ENCODE results near the gene GLRA1.
A peak's percentile ranks its signal among the peaks of the same experiment; 100 is the strongest.

The GLRA1 gene

GRCh38 chr5:151924564-151925301 lies at the start of gene GLRA1:
Gene GLRA1, minus strand, starts transcription at chr5:151924851. Its CDS starts 302 bp downstream, at chr5:151924549.
- peak; percentile 90 for DNase-seq (ENCODE audit: low spot score)

GRCh38 chr5:151970885-151971284 lies 46.2 kb upstream of the GLRA1 start:
- no peak for DNase-seq (ENCODE audit: low spot score)

GRCh38 chr5:151967865-151968264 lies 43.2 kb upstream of the GLRA1 start:
- no peak for DNase-seq (ENCODE audit: low spot score)

- DNase-seq (ENCODE audit: low spot score): no peak
These were observed 41.4 kb upstream of the GLRA1 start for GRCh38 chr5:151966046-151966445.

GRCh38 chr5:151964471-151964870 lies 39.8 kb upstream of the GLRA1 start:
- DNase-seq (ENCODE audit: low spot score): no peak

- no peak for DNase-seq (ENCODE audit: low spot score)
These were observed 36.9 kb upstream of the GLRA1 start for GRCh38 chr5:151961557-151961956.

- DNase-seq (ENCODE audit: low spot score): no peak
These were observed 33.5 kb upstream of the GLRA1 start for GRCh38 chr5:151958111-151958510.

- DNase-seq (ENCODE audit: low spot score): no peak
These were observed 32.1 kb upstream of the GLRA1 start for GRCh38 chr5:151956725-151957124.

- DNase-seq (ENCODE audit: low spot score): no peak
These were observed 29.6 kb upstream of the GLRA1 start for GRCh38 chr5:151954255-151954654.

GRCh38 chr5:151953833-151954232 lies 29.2 kb upstream of the GLRA1 start:
- DNase-seq (ENCODE audit: low spot score): no peak

- DNase-seq (ENCODE audit: low spot score): no peak
These were observed 27.6 kb upstream of the GLRA1 start for GRCh38 chr5:151952238-151952637.

GRCh38 chr5:151950706-151951105 lies 26.1 kb upstream of the GLRA1 start:
- DNase-seq (ENCODE audit: low spot score): no peak

- DNase-seq (ENCODE audit: low spot score): no peak
These were observed 25.2 kb upstream of the GLRA1 start for GRCh38 chr5:151949701-151950308.

- DNase-seq (ENCODE audit: low spot score): no peak
These were observed 24.5 kb upstream of the GLRA1 start for GRCh38 chr5:151949113-151949512.

- DNase-seq (ENCODE audit: low spot score): no peak
These were observed 23.4 kb upstream of the GLRA1 start for GRCh38 chr5:151947931-151948608.

GRCh38 chr5:151937851-151938250 lies 13.2 kb upstream of the GLRA1 start:
- no peak for DNase-seq (ENCODE audit: low spot score)

GRCh38 chr5:151935135-151935695 lies 10.6 kb upstream of the GLRA1 start:
- DNase-seq (ENCODE audit: low spot score): no peak

GRCh38 chr5:151931260-151931659 lies 6.6 kb upstream of the GLRA1 start:
- no peak for DNase-seq (ENCODE audit: low spot score)

GRCh38 chr5:151926188-151926587 lies 1.5 kb upstream of the GLRA1 start:
- no peak for DNase-seq (ENCODE audit: low spot score)

- no peak for DNase-seq (ENCODE audit: low spot score)
These were observed 689 bp upstream of the GLRA1 start for GRCh38 chr5:151925340-151925739.

- DNase-seq (ENCODE audit: low spot score): peak; percentile 59
These were observed 680 bp downstream of the GLRA1 start for GRCh38 chr5:151923866-151924476.

GRCh38 chr5:151921916-151922315 lies 2.7 kb downstream of the GLRA1 start:
- no peak for DNase-seq (ENCODE audit: low spot score)

Data from ecto neural progenitor cell (in vitro differentiated cells).